CD4-positive, alpha-beta T cell treated with Interleukin-6 for 4 hours (primary cell): ENCODE data around the gene TAF1B.
"Not testable (repeated sequence)": the region's sequence is repeated elsewhere in the genome, so short reads cannot be mapped to it uniquely, and the experiment has no call there.

Experiments used
- DNase-seq: peaks from one replicate; pipeline ENCODE4 v3.0.0-alpha.2; 2020; ENCODE audit warnings: mixed read lengths

TAF1B gene

DNA sequence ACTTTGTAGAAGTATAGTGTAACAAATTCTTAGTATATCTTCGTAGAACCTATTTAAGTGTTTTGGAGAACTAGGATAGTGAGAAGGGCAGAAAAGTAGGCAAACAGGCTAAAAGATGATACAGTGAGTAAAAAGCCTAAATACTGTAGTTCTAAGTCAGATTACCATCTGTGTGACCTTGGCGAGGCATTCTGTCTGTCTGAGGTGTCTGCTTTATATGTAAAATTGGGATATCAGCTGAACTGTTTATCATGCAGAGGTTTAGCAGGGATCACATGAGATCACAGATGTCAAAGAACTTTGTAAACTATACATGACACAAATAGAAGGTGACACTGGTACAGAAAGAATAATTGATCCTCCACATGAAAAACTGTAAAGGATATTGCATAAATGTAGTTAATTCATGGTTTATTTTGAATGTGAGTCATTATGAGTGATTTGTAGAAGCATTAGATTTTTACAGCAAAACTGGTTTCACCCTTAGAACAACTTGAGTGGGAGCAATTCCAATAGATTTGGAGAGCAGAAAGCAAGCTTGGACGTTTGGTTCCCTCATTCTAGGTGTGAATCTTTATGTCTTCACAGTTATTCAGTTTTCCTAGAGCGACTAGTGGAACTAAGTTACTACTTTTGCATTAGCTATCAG, 41.9 kb downstream of the TAF1B start:
- DNase-seq = no peak

DNA sequence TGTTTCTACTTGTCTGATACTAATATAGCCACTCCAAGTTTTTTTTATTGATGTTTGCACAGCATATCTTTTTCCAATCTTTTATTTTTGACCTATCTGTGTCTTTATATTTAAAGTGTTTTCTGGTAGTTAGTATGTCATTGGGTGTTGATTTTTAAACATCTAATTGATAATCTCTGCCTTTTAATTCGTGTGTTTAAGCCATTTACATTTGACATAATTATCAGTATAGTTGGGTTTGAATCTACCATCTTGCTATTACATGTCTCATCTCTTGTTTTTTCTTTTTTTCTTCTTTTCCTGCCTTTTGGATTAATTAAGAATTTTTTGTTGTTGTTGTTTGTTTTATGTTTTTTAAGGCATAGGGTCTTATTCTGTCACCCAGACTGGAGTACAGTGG, 44.2 kb downstream of the TAF1B start:
- no peak for DNase-seq

DNA sequence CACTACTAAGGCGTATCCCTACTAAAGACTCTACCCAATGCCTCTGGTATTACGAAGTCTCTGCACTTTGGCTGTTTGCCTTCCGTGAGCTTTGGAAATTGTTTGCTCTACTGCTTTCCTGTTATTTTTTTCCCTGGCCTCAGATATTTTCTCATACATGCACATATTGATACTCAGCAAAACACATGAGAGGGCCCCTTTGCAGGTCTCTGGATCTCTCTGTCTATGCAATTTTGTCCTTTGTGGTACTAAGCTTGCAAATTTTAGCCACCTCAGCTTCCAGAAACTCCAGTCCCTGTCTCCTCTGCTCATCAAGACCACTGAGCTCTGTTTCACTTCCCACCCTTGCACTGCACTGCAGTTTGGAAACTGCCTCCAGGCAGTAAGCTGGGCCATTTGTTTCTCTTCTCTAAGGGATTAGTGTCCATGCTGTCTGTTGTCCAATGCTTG, 46.6 kb downstream of the TAF1B start:
- DNase-seq = no peak

DNA sequence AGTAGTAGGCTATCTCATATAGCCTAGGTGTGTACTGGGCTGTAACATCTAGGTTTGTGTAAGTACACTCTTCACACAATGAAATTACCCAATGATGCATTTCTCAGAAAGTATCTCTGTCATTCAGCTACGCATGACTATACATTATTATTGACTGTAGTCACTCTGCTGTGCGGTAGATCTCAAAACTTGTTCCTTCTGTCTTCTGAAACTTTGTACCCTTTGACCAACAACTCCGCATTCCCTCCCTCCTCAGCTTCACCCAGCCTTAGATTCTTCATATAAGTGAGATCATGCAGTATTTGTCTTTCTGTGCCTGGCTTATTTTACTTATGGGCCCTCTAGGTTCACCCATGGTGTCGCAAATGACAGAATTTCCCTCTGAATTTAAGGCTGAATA, 49.0 kb downstream of the TAF1B start:
- no peak for DNase-seq

DNA sequence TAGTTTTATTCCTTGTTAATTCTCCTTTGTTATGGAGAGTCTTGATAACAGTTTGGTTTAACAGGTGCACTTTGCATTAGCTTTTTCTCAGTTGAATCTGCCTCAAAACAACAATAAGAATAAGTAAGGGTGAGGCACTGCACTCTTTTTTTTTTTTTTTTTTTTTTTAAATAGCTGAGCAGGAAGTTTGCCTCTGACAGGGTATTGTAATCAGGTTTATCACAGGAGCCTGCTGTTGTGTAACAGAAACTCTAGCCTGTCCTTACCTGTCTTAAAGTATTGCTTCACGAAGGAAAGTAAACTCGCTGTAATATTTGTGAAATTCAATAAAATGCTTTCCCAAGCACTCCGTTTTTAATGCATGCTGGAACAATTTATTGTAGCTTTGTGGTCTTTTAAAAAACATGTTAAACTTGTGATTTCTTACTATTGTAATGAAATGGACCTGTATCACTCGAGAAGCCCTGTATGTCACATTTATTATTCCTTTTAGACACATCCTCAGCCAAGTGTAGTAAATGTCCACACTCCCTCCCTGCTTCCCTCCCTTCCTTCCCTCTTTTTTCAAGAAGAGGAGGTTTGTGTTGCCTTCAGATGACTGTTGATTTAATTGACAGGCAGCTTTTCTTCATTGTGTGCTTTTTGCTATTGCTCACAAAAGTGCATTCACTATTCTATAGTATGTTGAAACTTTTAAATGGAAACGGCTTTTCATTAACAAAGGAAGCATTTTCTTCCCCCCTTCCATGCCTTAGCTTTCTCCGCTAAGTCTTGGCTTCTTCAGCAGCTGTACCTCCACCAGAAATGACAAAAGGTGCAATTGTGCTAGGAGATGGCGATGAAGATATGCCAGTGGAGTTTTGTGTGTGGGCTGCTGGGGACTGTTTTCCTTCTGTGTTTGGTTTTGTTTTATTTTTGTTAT, 52.7 kb downstream of the TAF1B start:
- DNase-seq = no peak

DNA sequence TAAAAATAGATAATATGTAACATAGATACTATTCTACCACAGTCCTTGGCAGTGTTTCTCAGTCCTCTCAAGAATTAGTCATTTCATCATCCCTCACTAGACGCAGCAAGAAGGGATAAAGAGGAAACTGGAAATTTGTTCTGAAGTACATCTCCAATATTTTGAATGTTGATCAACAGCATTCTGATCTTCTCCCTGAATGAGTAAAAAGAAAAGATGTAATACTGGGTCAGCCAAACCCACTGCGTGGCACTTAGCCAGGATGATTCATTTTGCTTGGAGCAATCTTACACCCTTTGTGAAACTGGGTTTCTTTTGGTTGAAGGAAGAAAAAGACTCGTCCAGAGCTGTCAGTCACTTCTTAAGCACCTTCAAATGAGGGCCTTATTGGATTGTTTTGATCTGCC, 54.1 kb downstream of the TAF1B start:
- DNase-seq = peak; percentile 3

DNA sequence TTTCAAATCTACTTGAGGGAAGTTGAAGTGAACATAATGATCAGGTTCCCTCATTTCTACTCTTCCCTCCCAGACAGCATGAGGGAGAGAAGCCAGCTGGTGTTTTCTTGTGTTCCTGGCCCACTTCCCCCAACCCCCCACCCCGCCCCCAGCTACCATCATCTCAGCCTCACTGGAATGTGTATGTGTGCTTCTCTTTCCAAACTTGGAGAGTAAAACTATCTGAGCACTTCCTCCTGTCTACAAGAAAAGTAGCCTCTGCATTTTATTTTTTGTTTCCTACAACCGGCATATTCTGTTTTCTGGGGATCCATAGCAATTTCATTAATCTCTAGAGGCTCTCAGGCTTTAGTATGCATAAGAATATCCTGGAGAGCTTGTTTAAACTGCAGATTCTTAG, 54.6 kb downstream of the TAF1B start:
- DNase-seq = no peak

DNA sequence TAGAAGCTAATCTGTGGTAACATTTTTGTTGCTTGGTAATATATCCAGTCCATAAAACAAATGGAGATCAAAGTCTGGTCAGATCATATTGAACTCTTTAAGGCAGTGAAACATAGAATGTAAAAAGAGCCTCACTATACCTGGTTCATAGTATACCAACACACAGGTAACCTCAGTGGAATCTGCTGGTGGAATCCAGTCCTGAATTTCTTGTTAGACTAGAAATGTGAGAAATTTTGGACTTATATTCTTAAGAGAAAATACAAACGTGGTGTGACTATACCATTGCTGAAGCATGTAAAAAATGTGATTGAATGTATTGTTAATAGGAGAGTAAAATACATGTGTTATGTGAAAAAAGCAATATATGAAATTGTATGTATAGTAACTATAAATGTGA, 62.1 kb downstream of the TAF1B start:
- DNase-seq = no peak

DNA sequence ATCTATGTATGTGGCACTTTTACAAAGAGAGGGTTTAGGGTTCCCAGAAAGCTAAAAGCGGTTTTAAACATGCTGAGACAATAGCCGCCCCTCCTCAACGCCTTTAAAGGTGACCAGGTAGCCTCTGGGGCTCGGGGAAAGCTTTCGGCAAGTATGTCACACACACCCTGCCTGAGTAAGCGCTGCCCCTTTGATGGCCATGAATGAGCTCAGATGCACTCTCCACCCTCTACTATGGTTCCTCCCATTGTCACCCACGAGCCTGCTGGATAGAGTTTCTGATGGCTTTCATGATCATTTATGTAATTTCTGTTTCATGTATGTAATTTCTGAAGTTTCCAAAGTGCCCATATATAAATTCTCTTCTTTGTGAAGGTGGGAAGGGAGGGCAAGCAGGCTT, 64.1 kb downstream of the TAF1B start:
- DNase-seq = no peak

DNA sequence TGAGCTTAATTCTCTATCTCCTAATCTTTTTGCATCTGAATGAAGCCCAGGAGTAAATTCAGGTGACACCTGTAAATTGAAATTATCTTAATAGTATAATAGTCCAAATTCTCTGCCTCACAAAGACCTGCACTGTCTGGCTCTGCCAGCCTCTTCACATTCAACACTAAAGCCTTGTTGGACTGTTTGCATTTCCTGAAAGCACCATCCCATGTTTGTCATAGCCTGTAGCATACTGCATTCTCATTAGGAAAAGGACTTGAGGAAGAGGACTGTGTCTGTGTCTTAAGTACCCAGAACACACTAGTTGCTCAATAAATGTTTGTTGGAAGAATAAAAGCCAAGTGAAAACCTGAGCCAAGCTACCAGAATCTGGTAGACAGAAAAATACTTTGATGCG, 65.4 kb downstream of the TAF1B start:
- DNase-seq = no peak

DNA sequence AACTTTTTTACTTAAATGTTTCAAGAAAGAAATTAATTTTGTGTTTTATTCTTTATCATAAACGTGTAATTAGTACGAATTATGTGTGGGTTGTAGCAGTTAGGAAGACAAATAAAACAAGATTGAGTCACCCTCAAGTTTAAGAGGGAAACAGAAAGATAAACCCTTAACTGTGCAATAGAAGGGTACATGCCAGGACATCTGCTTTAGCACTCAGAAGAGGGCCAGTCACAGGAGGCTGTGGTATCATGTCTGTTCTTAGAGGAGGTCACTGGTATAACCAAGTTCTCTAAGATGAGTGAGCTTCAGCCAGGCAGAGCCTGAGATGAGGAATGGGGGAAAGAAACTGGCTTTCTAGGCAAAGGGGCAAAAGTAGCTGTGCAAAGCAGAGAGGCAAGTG, 65.8 kb downstream of the TAF1B start:
- no peak for DNase-seq

DNA sequence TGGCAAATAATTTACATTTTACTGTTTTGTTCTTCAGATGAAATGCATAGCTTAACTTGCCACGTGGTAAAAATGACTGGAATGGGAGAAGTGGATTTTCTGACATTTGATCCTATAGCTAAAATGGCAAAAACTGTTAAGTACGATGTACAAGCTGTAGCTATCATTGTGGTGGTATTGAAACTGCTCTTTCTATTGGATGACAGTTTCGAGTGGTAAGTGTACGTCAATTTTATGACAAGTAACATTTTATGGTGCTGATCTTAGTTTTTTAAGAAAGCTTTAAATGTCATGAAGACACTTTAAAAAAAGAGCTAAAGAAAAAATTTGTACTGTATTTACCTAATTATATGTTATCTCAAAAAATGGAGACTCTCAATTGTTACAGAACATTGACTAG, 67.4 kb downstream of the TAF1B start:
- DNase-seq = no peak

DNA sequence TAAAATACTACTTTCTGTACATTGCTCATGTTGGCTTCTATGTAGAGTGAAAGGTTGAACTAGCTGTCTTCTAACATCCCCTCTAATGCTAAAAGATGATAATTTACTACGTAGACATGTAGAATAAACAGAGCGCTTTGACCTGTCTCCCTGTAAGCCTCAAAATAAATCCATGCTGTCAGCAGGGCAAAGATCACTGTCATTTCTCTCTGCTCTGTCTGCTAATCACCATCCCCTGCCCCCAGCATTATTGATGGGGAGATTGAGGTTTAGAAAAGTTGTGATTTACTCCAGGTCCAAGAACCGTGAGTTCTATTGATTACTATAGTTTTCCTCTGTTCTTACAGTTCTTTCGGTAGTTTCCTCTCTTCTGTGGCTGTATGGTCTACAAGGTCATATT, 69.2 kb downstream of the TAF1B start:
- no peak for DNase-seq

DNA sequence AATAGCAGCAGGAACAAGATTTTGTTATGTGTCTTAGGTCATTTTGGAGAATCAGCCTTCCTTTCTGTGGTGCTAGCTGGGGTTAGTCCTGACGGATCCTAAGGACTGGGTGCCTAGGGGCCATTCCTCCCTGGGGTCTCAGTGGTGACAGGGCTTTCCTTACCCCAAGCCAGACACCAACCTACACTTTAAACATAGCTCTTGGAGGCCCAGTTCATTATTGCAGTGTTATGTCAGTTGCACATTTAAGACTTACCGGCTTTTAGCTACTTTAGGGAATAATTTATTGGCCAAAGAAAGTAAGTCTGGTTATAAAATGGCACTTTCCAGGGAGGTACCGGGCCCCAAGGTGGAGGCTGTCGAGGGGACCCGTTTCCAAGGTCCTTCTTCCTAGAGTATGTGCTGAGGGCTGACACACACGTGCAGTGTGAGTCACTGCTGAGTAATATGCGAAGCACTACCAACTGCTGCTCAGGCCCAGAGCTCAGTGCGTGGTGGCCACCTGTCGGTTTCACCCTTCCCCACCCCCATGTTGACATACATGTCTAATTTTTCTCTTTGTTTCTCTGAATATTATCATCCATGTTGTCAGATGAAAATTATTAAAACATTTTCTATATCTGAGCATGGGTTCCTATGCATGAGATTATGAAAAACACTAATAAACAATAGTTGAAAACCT, 71.3 kb downstream of the TAF1B start:
- DNase-seq = peak; percentile 16

DNA sequence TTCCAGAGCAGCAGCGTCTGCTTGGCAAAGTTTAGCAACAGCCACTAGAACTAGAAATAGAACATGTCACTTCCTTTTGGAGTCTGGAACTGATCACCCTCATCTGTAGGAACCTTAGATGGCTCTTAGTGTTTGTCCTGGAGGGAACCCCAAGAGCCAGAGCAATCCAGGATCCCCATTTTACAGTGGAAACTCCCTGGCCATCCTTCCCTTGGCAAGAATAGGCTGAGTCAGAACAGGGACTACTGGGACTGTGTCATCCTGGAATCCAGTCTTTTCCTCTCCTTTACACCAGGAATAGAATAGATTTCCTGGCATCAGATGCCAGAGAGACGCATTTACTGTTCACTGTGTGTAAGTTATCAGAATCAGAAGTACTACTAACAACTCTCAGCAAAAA, 75.0 kb downstream of the TAF1B start:
- no peak for DNase-seq

DNA sequence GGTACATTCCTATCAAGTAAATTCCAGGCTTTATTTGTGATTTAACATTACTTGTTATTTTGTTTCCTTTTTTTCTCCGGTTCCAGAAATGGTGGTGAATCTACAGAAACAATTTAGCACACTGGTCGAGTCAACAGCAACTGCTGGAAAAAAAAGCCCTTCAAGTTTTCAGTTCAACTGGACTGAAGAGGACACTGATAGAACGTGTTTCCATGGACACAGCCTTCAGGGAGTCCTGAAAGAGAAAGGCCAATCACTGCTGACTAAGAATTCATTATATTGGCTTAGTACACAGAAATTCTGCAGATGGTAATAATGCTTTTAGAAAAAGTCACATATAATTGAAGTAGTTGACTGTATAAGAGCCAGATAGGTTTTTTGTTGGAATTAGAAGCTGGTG, 76.2 kb downstream of the TAF1B start:
- no peak for DNase-seq

DNA sequence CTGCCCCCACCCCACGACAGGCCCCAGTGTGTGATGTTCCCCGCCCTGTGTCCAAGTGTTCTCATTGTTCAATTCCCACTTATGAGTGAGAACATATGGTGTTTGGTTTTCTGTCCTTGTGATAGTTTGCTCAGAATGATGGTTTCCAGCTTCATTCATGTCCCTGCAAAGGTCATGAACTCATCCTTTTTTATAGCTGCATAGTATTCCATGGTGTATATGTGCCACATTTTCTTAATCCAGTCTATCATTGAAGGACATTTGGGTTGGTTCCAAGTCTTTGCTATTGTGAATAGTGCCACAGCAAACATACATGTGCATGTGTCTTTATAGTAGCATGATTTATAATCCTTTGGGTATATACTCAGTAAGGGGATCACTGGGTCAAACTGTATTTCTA, 83.7 kb downstream of the TAF1B start:
- DNase-seq = not testable (repeated sequence)

DNA sequence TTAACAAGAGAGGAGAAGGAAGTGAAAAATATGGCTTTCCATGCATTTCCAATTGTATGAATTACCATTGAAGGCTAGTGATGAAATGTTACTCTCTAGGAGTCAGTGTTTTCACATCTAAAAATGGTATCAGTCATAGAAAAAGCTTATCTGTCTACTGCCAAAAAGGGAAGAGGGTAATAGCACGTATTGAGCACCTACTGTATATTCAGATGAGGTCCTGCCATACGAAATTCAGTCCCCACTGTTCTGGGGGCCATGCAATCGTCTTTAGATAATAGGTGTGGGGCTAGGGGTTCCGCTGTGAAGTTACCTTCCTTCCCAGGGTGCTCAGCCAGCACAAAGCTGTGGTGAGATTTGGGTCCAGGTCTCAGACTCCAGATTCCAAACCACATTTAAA, 94.0 kb downstream of the TAF1B start:
- DNase-seq = no peak

DNA sequence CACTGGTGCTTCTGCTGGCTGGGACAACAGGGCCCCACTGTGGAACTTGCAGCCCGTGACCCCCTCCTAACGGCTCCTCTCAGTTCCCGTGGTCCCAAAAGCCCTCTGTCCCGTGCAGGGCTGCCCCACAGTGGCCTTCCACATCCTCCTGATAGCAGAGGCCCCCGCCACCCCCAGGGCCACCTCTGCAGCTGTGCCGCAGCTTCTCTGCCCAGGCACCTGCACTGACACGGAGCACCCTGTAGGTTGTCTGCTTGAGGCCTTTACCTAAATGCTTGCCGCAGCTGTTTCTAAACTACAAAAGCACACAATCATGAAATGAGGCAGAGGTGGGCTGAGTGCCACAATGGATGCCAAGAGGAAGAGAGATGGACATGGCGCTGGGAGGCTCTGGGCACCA, 94.7 kb downstream of the TAF1B start:
- no peak for DNase-seq

DNA sequence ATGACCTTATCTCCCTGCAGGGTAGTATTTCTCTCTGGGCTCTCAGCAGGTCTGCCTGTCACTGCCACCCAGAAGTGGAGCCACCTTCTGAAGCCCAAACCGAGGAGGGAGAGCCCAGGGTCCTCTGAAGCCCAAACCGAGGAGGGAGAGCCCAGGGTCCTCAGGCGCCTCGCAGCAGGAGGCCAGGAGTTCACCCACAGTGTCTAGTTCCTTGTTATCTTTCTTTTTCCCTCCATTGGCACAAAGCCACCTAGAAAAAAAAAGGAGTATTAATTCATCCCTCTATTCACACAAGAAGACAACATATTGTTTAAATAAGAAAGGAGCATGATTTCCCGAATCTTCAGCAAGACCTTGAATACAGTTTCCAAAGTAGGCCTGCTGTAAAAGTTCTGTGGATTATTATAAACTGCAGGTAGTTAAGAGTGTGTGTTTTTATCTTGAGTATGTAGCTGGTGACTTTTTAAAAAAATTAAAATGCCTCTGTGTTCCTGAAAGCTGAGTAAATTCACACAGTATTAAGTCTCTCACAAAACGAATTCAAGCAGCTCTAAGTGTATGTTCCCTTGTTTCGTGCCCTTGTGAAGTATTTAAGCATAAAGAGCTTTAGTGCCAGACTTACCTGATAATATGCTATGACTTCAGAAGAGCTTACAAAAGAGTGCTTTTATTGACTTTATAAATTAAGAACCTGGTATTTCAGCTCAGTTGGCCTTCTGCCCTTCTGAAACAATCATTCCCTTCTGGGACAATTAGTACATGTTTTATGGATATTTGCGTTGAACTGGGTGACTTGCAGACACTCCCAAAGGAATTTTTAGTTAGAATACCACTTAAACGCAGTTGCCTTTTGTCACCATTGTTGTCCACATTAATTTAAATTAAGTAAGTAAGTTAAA, 96.6 kb downstream of the TAF1B start:
- DNase-seq = no peak

DNA sequence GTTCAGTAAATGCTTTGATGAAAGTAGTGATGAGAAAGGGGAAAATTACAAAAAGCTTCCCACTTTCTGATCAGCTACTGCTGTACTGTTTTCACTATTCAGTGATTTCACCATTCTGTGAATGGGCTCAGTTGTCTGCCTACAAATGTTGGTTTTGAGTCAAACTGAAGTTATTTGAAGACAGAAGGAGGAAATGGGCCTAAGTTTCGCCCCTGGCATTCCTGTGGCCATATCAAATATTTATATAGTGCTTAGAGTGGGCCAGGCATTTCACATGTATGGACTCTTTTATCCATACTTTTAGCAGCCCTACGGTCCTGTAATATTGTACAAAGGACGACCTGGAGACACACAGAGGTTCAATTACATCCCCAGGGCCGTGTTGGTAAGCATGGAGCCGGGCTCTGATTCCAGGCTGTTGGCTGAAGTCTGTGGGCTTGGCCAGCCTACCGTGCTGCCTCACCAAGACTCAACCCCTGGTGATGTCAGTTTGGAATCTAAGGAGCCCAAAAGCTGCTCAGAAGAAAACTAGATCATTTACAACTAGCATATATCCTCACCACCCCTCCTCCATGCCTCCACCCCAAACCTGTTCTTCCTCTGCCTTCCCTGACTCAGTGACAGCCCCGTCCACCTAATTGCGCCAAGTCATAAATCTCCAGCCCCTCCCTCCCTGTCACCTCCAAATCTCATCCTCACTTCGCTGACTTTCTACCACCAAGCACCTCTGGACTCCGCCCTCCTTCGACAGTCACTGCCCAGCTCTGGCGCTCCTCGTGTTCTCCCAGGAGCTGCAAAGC, 98.1 kb downstream of the TAF1B start:
- no peak for DNase-seq

DNA sequence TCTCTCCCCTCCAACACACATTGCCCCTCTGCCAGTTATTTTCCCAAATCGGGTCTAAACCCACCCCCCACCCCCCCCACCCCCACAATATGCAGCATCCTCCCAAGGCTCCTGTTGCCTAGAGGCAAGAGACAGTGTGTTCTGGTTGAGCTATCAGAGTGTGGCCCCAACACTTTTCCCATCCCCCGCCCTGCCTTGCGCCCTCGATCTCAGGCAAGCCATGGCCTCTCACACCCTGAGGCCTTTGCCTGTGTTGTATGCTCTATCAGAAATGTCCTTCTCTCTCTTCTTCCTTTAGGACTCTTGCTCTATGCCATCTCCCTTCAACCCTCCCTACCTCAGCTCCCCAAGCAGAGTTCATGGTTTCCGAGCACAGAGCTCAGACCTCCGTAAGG, 98.7 kb downstream of the TAF1B start:
- DNase-seq = no peak
